ENCODE data around the gene SLC12A1.

The SLC12A1 gene

GRCh38 chr15:48244921-48245320 is 38.8 kb downstream of the SLC12A1 start:
- DNase-seq: no peak

- no peak for DNase-seq
Observed at GRCh38 chr15:48248414-48248813, 42.3 kb downstream of the SLC12A1 start.

GRCh38 chr15:48250640-48251076 is 44.6 kb downstream of the SLC12A1 start:
- peak; percentile 55 for DNase-seq

GRCh38 chr15:48253172-48253571 is 47.1 kb downstream of the SLC12A1 start:
- DNase-seq: no peak

- no peak for DNase-seq
Observed at GRCh38 chr15:48265135-48265534, 59.0 kb downstream of the SLC12A1 start.

GRCh38 chr15:48266024-48266689 is 60.1 kb downstream of the SLC12A1 start:
- peak; percentile 8 for DNase-seq

- DNase-seq: no peak
Observed at GRCh38 chr15:48267766-48268165, 61.7 kb downstream of the SLC12A1 start.

- DNase-seq: no peak
Observed at GRCh38 chr15:48273049-48273448, 66.9 kb downstream of the SLC12A1 start.

GRCh38 chr15:48278666-48279065 is 72.6 kb downstream of the SLC12A1 start:
- DNase-seq: no peak

- DNase-seq: no peak
Observed at GRCh38 chr15:48279608-48280007, 73.5 kb downstream of the SLC12A1 start.

- no peak for DNase-seq
Observed at GRCh38 chr15:48281674-48282073, 75.6 kb downstream of the SLC12A1 start.

GRCh38 chr15:48282216-48282615 is 76.1 kb downstream of the SLC12A1 start:
- no peak for DNase-seq

GRCh38 chr15:48283396-48284145 is 77.5 kb downstream of the SLC12A1 start:
- DNase-seq: no peak

GRCh38 chr15:48285329-48286214 is 79.5 kb downstream of the SLC12A1 start:
- DNase-seq: peak; percentile 77

- no peak for DNase-seq
Observed at GRCh38 chr15:48289628-48290027, 83.5 kb downstream of the SLC12A1 start.

- no peak for DNase-seq
Observed at GRCh38 chr15:48292458-48292857, 86.4 kb downstream of the SLC12A1 start.

GRCh38 chr15:48297668-48298067 is 91.6 kb downstream of the SLC12A1 start:
- DNase-seq: no peak

- no peak for DNase-seq
Observed at GRCh38 chr15:48298914-48299313, 92.8 kb downstream of the SLC12A1 start.

GRCh38 chr15:48300038-48300437 is 93.9 kb downstream of the SLC12A1 start:
- no peak for DNase-seq

GRCh38 chr15:48304398-48304797 is 98.3 kb downstream of the SLC12A1 start:
- no peak for DNase-seq

- DNase-seq: no peak
Observed at GRCh38 chr15:48306639-48307038, 100.5 kb downstream of the SLC12A1 start.

GRCh38 chr15:48307586-48307985 is 101.5 kb downstream of the SLC12A1 start:
- no peak for DNase-seq

GRCh38 chr15:48309740-48310139 is 103.6 kb downstream of the SLC12A1 start:
- no peak for DNase-seq
